Mammary epithelial cell (primary cell): ENCODE data around the gene IGSF11.

ENCODE experiments used
- EZH2 ChIP-seq: IDR thresholded peaks from 2 replicates; pipeline ENCODE4 v1.6.1; 2012; ENCODE audit warnings: low read length, inconsistent platforms, borderline replicate concordance
- TF ChIP-seq, protein P1 (sequence below), 2 donors: IDR thresholded peaks in 1 of 2; conservative IDR thresholded peaks in 1 of 2; 2 replicates each; pipeline ENCODE4 v1.5.1; 2011 to 2012; ENCODE audit warnings: inconsistent platforms in 2 of 2, low read length in 2 of 2, mild to moderate bottlenecking in 2 of 2, control low read depth in 1 of 2, low read depth in 1 of 2; ENCODE audit not compliant: insufficient read depth in 1 of 2; ENCODE audit errors: extremely low read depth in 1 of 2

DNA sequence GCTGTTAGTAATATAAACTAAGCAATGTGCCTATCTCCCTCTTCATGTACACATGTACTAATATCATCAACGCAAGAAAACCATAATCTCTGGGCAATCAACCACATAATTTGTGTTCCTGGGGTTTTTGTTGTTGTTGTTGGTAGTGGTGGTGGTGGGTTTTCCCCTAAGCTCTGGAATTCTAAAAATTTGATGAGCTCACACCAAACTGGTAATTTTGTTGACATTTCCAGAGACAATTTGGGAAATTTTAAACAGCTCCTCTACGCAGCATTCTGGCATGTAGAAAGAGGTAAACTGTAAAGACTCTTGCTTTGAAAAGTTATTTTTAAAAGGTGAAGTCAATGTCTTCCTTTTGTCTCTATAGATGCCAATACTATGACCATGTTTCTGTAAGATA is 126.7 kb downstream of the IGSF11 start:
- TF ChIP-seq, protein P1, sequence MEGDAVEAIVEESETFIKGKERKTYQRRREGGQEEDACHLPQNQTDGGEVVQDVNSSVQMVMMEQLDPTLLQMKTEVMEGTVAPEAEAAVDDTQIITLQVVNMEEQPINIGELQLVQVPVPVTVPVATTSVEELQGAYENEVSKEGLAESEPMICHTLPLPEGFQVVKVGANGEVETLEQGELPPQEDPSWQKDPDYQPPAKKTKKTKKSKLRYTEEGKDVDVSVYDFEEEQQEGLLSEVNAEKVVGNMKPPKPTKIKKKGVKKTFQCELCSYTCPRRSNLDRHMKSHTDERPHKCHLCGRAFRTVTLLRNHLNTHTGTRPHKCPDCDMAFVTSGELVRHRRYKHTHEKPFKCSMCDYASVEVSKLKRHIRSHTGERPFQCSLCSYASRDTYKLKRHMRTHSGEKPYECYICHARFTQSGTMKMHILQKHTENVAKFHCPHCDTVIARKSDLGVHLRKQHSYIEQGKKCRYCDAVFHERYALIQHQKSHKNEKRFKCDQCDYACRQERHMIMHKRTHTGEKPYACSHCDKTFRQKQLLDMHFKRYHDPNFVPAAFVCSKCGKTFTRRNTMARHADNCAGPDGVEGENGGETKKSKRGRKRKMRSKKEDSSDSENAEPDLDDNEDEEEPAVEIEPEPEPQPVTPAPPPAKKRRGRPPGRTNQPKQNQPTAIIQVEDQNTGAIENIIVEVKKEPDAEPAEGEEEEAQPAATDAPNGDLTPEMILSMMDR (conservative IDR thresholded peaks at IDR 0.05 in 1 of 2, IDR thresholded peaks at IDR 0.05 in 1 of 2; ENCODE audit: extremely low read depth in 1 of 2, insufficient read depth in 1 of 2, low read depth in 1 of 2, low read length in 2 of 2) = no peak
- TF ChIP-seq EZH2 = no peak
